HepG2 (cell line): ENCODE measurements around the gene FOSB. TPM values are rescaled to one million over a fixed set of nuclear protein-coding genes. Genes with fewer than 3 reads are reported as not detected.

Experiments
- DR1 ChIP-seq: sonication (generic); formaldehyde crosslinking; IDR thresholded peaks from 2 replicates; pipeline ENCODE4 v1.8.0; 2021; ENCODE audit warnings: mild to moderate bottlenecking, missing genetic modification reagents, inconsistent platforms
- HES4 ChIP-seq: sonication (generic); formaldehyde crosslinking; IDR thresholded peaks from 2 replicates; pipeline ENCODE4 v1.9.0; 2021; ENCODE audit warnings: mild to moderate bottlenecking, missing genetic modification reagents, borderline replicate concordance
- HOXA3 ChIP-seq: sonication (generic); formaldehyde crosslinking; IDR thresholded peaks from 2 replicates; pipeline ENCODE4 v1.5.0; 2020; ENCODE audit warnings: missing genetic modification reagents
- KLF9 ChIP-seq: IDR thresholded peaks from 2 replicates; pipeline ENCODE4 v1.6.1; 2016; ENCODE audit warnings: low read depth
- MZF1 ChIP-seq: sonication (generic); formaldehyde crosslinking; IDR thresholded peaks from 2 replicates; pipeline ENCODE4 v1.8.1; 2023; ENCODE audit warnings: mild to moderate bottlenecking, missing genetic modification reagents, borderline replicate concordance
- POLR2A ChIP-seq, 2 experiments: IDR thresholded peaks; 2 replicates each; pipeline ENCODE4 v1.6.1; 2011; ENCODE audit warnings: low read depth in 2 of 2, low read length in 2 of 2, mild to moderate bottlenecking in 1 of 2, moderate library complexity in 1 of 2; ENCODE audit not compliant: insufficient read depth in 1 of 2
- RARA ChIP-seq: IDR thresholded peaks from 2 replicates; pipeline ENCODE4 v1.6.1; 2016; ENCODE audit warnings: missing genetic modification reagents, missing compliant biosample characterization
- SKIL ChIP-seq: sonication (generic); formaldehyde crosslinking; IDR thresholded peaks from 2 replicates; pipeline ENCODE4 v1.8.0; 2022; ENCODE audit warnings: missing genetic modification reagents, mild to moderate bottlenecking, moderate library complexity, borderline replicate concordance
- SNAPC4 ChIP-seq: sonication (generic); formaldehyde crosslinking; IDR thresholded peaks from 2 replicates; pipeline ENCODE4 v1.4.0; 2020; ENCODE audit warnings: mild to moderate bottlenecking, missing genetic modification reagents
- TARDBP ChIP-seq: sonication (generic); formaldehyde crosslinking; IDR thresholded peaks from 2 replicates; pipeline ENCODE4 v1.8.0; 2022; ENCODE audit warnings: mild to moderate bottlenecking, missing genetic modification reagents
- ZNF597 ChIP-seq: sonication (generic); formaldehyde crosslinking; IDR thresholded peaks from 2 replicates; pipeline ENCODE4 v1.5.0; 2020; ENCODE audit warnings: missing genetic modification reagents
- ZNF709 ChIP-seq: sonication (generic); formaldehyde crosslinking; IDR thresholded peaks from 2 replicates; pipeline ENCODE4 v1.5.0; 2020; ENCODE audit warnings: mild to moderate bottlenecking, missing genetic modification reagents
- polyA plus RNA-seq, 8 experiments: library from polyadenylated mRNA; depleted of rRNA in 3 of 8; stranded (reverse) in 7 of 8; unstranded in 1 of 8; fragments of >200 nt; fragmentation: Illumina TruSeq in 4 of 8; extraction: Trizol in 4 of 8; gene quantifications; 2 replicates each; pipeline versions ENCODE4 v1.2.1 to v1.2.3, GENCODE V29; 2011 to 2016; ENCODE audit warnings: low read depth in 4 of 8, missing spikeins in 1 of 8, mixed read lengths in 1 of 8; ENCODE audit not compliant: insufficient read depth in 1 of 8
- total RNA-seq, 5 experiments: library from RNA; depleted of rRNA; stranded (reverse); fragments of >200 nt; fragmentation: Illumina TruSeq; extraction: Trizol; gene quantifications; 2 replicates each; pipeline ENCODE4 v1.2.3, GENCODE V29; 2016; ENCODE audit warnings: low read depth in 1 of 5
- TF ChIP-seq, protein P1 (sequence below): sonication (generic); formaldehyde crosslinking; IDR thresholded peaks from 2 replicates; pipeline ENCODE4 v1.8.0; 2022; ENCODE audit warnings: mild to moderate bottlenecking, missing genetic modification reagents; ENCODE audit not compliant: insufficient replicate concordance

Gene FOSB
- total and polyA plus RNA-seq, 2 of the 13 experiments (the other 11 are each of a cell fraction or from before 2014, with no cell fraction given) = 2.8 to 6.0 TPM

- TF ChIP-seq SKIL (CRISPR knock-in tag) (peak; percentile 53; the same call in 1 of the 2 replicates), RARA (CRISPR knock-in tag) (peak; percentile 19; the same call in 1 of the 2 replicates), ZNF709 (CRISPR knock-in tag) (peak; percentile 69; the same call in 1 of the 2 replicates), HES4 (CRISPR knock-in tag) (0 out of 2 replicates have a peak, but pooled peaks have one; percentile 48), POLR2A (IDR thresholded peaks at IDR 0.05; ENCODE audit: insufficient read depth in 1 of 2, low read depth in 2 of 2, low read length in 2 of 2) (peak; percentile 64 to 91), ZNF597 (CRISPR knock-in tag) (no peak), MZF1 (CRISPR knock-in tag) (no peak), KLF9 (CRISPR knock-in tag) (no peak), TARDBP (CRISPR knock-in tag) (peak; percentile 16; the same call in 1 of the 2 replicates), DR1 (CRISPR knock-in tag) (peak; percentile 43; the same call in 1 of the 2 replicates), HOXA3 (CRISPR knock-in tag) (peak; percentile 99), SNAPC4 (peak; percentile 96)
- TF ChIP-seq, protein P1, sequence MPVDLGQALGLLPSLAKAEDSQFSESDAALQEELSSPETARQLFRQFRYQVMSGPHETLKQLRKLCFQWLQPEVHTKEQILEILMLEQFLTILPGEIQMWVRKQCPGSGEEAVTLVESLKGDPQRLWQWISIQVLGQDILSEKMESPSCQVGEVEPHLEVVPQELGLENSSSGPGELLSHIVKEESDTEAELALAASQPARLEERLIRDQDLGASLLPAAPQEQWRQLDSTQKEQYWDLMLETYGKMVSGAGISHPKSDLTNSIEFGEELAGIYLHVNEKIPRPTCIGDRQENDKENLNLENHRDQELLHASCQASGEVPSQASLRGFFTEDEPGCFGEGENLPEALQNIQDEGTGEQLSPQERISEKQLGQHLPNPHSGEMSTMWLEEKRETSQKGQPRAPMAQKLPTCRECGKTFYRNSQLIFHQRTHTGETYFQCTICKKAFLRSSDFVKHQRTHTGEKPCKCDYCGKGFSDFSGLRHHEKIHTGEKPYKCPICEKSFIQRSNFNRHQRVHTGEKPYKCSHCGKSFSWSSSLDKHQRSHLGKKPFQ (CRISPR knock-in tag) = no peak
Observed at GRCh38 chr19:45469132-45469944, 1.5 kb downstream of the FOSB start (continued).
